Esophagus mucosa (tissue), 1 donor: ENCODE data around the gene PYGB. TPM values are rescaled to one million over a fixed set of nuclear protein-coding genes. Genes with fewer than 3 reads are reported as not detected.
"Not testable (repeated sequence)": the region's sequence is repeated elsewhere in the genome, so short reads cannot be mapped to it uniquely, and the experiment has no call there.

Experiments
- ATAC-seq: fragments of 200-7000 bp; cut with Tn5 transposase; one replicate; pipeline ENCODE4 v1.9.1; 2020
- total RNA-seq: library from RNA; stranded (reverse); gene quantifications from one replicate; pipeline ENCODE4 v1.2.4, GENCODE V29; 2023
- donor health status: DM: yes; HTN: yes; CAD: no.

Gene PYGB
- total RNA-seq, 1 donor from 2014 or later: 63.1 TPM

DNA sequence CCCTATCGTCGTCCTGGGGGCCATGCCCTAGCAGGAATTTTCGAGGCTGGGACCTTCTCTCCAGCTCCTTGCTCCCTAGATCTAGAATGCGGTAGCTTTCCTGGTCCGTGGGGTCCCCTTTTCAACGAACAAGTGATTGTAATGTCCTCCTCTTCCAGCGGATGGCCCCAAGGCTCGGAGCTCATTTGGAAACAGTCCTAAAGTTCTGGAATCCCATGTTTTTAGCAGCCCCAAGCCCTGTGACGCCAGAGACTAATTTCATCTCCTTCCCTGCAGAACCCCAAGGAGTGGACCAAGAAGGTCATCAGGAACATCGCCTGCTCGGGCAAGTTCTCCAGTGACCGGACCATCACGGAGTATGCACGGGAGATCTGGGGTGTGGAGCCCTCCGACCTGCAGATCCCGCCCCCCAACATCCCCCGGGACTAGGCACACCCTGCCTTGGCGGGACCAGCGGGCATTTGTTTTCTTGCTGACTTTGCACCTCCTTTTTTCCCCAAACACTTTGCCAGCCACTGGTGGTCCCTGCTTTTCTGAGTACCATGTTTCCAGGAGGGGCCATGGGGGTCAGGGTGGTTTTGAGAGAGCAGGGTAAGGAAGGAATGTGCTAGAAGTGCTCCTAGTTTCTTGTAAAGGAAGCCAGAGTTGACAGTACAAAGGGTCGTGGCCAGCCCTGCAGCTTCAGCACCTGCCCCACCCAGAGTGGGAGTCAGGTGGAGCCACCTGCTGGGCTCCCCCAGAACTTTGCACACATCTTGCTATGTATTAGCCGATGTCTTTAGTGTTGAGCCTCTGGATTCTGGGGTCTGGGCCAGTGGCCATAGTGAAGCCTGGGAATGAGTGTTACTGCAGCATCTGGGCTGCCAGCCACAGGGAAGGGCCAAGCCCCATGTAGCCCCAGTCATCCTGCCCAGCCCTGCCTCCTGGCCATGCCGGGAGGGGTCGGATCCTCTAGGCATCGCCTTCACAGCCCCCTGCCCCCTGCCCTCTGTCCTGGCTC lies 48.5 kb downstream of the PYGB start:
- ATAC-seq: peak; percentile 19

DNA sequence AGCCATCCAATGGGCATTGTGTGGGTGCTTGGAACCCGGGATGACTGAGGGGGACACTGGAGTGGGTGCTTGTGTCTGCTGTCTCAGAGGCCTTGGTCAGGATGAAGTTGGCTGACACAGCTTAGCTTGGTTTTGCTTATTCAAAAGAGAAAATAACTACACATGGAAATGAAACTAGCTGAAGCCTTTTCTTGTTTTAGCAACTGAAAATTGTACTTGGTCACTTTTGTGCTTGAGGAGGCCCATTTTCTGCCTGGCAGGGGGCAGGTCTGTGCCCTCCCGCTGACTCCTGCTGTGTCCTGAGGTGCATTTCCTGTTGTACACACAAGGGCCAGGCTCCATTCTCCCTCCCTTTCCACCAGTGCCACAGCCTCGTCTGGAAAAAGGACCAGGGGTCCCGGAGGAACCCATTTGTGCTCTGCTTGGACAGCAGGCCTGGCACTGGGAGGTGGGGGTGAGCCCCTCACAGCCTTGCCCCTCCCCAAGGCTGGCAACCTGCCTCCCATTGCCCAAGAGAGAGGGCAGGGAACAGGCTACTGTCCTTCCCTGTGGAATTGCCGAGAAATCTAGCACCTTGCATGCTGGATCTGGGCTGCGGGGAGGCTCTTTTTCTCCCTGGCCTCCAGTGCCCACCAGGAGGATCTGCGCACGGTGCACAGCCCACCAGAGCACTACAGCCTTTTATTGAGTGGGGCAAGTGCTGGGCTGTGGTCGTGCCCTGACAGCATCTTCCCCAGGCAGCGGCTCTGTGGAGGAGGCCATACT lies 49.4 kb downstream of the PYGB start:
- no peak for ATAC-seq

DNA sequence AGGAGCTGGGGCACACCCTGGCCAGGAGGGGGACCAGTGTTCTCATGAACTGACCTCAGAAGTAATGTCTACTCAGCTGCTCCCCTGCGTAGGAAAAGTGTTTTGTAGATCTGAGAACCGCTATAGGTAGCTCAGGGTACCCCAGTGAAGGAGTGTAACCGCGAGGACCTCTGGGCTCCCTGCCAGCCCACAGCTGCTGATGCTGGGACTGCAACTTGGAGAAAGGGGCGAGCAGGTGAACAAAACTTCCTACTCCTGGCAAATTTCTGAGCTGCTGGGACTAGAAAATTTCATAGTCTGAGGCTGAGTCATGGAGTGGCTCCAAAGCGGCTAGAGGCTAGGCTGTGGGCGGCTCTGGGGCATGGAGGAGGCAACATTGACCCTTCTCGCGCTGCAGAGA lies 51.9 kb downstream of the PYGB start:
- no peak for ATAC-seq

DNA sequence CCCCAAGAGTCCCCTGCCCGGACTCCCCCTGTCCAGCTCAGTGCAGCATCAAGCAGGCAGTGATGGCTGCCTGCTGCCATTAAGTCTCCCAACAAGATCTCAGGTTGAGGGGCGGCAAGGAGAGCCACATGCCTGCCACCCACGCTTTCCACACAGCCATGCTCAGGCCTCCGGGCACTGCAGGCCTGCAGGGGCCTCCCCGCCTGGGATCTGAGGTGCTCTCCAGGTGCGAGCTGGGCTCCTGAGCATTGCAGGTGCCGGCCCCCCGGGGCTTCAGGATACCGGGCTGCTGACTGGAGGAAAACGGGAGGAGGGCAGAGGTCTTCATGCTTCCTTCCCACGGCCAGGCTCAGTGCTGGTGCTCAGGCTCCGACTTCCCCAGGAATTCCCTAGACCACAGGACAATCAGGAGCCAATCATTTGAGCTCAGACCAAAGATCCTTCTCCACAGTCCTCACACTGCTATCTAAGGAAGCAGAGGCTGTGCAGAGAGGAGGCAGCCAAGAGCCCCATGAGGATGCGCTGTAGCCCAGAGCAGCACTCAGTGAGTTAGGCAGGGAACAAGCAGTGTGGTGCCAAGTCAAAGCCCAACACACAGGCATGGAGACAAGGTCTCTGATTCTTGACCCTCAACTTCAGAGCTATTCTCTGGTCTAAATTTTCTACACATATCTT lies 52.7 kb downstream of the PYGB start:
- no peak for ATAC-seq

DNA sequence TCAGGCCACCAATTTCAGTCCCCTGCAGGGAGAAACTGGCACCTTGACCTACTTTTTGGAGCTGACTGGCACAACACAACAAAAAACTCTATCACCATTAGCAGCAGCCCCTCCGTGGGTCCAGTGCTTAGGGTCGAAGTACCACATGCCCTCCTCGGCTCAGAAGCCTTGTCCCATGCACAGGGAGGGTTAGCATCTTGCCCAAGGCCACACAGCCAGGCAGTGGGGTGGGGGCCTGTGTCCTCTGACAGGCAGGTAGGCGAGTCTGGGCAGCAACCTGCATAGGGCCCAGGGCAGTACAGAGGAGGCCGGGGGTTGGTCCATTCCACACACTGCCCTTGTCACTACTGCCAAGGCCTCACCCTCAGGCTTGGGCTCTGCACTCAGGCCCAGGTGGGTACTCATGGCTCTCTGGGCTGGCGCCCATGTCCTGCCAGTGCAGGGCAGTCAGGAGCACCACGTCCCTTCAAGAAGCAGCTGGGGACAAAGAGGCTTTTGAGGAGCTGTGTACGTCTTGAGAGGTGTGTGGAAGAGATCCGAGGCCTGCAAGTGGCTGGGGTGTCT lies 53.6 kb downstream of the PYGB start:
- peak; percentile 48 for ATAC-seq

DNA sequence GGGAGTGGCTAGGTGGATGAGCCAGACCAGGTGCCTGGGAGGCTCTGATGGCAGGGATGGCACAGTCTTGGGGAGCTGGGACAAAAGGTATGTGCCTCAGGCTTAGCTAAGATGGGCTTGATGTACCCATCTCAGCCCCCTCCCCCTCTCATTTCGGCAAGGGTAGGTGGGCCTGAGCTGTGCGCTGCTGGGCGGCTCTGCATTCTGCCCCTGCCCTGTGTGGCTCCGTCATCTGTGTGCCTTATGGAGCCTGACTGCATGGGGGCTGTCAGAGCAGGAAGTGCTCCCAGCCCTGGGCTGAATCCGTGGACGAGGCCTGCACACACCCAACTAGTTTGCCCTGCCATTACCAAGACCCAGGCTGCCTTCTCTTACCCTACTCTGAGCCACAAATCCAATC lies 54.7 kb downstream of the PYGB start:
- ATAC-seq: no peak

DNA sequence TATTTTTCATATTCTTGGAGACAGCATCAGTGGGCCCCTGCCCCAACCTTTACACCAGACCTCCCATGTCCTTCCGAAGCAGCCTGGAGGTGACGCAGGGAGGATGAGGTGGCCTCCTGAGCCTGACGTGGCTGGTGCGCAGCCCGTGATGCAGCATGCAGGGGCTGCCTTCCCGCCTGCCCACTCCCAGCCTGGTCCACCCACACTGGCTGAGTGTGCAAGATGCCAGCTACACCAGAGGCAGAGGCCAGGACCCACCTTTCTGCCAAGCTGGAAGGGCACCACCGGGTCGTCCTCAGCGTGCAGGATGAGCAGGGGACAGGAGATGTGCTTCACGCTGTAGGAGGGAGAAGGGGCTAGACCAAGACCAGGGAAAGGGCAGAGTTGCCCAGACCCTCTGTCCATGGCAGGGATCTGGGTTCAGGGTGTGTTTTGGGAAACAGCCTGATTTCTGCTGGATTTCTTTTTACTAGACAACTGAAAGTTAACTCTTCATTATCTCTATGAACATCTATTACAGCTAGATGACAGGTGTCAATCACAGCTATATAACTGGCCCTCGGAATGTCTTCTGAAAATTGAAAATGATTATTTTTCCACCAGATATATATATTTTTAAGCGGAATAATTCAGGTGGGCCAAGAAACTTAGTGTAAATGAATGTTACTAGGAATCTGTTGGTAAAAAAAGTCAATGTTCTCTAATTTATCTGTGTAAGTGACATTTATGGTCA lies 55.6 kb downstream of the PYGB start:
- ATAC-seq: no peak

DNA sequence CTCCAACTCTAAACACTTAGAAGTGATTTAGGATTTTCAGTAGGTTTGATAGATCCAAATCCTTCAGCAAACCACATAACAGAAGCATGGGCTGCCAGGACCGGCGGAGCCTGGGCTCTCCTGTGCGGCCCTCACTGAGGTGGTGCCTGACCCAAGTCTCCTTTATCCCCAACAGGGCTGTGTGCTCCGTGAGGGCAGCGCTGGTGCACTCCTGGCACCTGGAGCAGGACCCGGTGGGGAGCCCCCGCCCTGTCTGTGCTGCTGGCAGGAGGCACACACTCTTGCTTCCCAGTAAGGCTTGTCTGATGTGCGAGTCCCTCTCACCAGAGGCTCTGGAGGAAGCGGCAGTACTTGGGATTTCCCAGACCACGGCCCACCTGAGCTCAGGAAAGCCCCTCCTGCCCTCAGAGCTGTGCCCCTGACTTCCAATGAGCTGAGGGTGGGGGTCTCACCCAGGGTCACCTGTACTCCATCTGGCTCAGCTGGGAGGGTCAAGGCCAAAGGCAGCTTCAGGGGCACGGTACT lies 56.2 kb downstream of the PYGB start:
- ATAC-seq: no peak

DNA sequence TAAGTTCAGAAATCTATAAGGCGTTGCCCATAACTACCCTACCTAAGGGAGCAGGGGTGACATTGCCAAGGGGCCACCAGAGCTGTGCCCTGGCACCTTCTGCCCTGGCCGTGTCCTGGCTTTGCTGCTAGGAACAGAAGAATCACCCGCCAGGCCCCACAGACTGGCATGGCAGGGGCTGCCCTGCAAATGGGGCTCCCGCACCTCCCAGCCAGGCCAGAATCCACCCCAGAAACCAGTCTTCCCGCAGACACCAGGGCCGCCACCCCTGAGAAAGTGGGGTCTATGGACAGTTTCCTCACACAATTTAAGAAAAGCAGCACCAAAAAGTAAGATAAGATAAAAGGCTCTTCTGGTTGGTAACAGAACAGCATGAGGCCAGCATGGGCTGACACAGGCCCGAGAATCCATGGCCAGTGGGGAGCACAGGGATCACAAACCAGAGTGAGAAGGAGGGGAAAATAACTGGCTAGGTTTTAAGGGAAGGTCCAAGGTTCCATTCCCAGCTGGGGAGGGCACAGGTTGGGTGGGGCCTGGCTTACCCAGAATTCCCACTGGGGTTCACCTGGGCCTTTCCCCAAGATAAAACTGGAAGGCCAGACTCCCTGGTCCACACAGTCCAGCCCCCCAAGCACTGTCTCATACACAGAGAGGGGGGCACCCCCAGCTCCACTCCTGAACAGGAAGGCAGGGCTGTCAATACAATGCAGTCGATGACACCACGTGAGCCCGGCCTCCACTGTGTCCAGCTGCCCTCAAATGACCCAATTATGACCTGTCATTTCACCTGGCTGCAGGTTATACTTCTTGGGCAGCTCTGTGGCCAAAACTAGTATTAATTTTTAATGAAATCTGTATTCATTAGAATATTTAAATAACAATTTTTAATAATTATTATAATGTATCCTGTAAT lies 59.4 kb downstream of the PYGB start:
- ATAC-seq: no peak

DNA sequence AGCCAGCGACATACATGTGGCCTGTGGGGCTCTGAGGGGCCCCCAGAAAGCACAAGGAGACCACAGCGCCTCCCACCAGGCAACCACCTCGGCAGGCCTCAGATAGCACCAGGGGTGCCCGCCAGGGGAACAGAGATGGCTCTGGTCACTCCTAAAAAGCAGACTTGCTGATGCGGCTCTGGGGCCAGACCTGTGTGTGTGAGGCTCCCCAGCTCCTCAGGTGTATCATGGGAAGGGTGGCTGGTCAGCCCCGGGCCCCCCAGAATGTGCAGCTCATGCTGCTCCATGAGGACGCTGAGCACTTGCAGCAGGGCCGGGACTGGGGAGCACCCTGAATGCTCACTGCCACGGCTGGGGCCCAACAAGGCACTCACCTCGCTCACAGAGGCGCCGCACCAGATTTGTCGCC lies 60.2 kb downstream of the PYGB start:
- no peak for ATAC-seq

DNA sequence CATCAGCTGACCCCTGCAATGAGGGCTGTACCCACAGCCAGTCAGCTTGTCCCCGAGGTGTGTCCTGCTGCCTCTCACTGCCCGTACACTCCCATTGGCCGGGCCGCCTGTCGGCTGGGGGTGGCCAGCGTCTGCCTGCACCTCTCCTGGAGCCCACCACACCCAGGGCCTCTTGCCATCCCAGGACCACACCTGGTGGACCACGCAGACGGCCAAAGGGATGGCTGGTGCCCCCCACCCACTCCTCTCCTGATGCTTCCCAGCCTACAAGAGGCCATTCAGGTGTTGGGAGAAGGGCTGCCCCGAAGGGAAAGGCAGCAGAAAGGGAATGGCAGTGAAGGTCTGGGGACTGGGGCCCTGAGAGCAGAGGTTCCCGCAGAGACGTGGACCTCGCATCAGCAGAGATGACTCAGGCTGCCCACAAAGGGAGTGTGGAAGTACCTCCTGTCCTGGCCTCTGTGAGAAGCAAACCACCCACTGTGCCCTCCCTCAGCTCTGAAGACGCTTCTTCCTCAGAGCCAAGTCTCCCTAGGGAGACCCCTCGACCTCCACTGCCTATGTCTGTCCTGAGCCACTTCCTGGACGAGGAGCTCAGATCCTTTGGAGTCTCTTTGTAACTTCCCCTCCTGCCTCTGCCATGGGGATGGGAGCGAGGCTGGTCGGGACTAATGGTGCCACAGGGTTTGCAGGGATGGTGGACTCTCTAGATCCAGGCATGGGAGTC lies 60.9 kb downstream of the PYGB start:
- ATAC-seq: no peak

DNA sequence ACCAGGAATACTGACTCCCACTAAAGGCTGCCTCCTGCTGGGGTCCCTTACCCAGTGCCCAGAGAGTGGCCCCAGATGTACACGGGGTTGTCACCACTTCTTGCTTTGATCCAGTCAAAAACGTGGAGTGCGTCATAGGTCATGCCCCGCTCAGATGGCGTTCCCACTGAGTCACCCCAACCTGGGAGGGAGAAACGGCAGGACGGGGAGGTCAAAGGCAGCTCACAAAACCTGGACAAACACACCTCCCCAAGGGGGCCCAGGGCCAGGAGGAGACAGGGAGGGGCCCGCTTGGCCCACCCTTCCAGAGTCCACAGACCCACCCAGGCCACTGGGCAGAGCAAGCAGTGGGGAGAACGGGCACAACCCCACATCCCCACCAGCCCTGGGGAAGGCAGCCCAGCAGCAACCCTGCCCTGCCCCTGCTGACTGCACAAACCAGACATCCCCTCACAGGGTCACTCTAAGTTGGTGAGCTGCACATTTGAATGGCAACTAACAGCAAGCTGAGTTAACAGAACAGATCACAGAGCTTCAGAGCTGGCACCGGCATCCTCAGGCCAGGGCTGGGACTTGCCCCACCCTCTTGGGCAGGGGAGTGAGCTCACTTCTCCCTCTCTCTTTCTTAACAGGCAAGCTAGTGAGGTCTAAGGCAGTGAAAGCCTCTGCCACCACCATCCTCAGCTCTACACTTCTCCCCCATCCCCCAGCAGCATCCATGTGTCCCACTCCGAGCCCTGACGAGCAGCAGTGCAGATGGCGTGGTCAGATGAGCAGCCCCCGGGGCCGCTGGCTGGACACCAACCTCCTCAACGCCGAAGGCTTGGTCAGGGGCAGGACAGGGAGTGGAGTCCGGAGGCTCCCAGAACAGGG lies 61.7 kb downstream of the PYGB start:
- peak; percentile 91 for ATAC-seq

DNA sequence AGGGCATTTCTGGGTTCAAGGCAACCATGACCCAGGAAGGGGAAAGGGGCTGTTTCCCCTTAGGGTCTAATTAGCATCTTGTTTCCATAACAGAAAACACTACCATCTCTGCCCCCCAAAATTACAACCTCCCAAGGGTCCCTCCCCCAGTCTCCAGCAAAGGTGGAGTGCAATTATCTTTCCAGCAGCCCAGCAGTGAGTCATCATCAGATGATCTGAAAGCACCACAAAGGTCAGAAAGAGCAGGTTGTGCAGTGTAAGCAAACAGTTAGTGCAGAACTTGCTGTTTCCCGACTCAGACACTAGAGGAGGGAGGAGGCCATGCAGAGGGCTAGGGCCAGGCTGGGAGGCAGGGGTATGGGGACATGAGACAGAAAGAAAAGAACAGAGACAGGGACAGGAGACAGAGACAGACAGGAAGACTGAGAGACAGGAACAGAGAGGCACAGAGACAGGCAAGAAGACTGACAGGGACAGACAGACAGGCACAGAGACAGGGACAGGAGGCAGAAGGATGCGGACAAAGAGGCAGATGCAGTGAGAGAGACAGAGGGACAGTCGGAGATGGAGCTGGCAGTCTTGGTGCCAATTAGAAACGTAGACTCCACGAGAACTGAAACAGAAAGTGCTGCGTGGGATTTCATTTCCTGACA lies 62.5 kb downstream of the PYGB start:
- peak; percentile 90 for ATAC-seq

DNA sequence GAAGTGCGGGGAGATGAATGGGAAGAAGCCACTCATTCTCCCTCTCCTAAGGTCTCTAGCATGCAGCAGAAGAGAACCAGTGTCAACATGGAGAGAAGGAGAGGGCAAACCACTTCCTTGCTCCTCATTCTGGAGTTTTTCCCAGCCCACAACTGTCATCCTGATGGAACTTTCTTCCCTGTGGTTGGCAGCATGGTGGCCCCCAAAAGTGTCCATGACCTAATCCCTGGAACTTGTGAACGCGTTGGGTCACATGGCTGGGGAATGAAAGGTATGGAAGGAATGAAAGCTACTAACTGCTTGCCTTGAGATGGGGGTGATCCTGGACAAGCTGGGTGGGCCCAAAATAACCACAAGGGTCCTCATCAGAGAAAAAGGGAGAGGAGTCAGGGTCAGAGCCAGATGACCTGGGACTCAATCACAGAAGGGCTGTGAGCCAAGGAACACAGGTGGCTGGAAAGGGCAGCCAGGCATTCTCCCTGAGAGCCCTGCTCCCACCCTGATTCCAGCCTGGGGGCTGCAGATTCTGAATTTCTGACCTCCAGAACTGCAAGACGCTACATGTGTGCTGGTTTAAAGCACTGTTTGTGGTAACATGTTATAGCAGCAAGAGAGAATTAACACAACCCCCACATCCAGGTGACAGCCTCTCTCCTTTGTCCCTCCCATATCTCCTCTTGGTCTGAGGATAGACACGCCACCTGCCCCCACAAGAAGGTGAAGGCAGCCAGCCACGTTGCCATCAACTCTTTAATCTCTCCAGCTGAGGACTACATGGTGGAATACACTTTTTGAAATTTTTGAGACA lies 63.2 kb downstream of the PYGB start:
- ATAC-seq: no peak

DNA sequence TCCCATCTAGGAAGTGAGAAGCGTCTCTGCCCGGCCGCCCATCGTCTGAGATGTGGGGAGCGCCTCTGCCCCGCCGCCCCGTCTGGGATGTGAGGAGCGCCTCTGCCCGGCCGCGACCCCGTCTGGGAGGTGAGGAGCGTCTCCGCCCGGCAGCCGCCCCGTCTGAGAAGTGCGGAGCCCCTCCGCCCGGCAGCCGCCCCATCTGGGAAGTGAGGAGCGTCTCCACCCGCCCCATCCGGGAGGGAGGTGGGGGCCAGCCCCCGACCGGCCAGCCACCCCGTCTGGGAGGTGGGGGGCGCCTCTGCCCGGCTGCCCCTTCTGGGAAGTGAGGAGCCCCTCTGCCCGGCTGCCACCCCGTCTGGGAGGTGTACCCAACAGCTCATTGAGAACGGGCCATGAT lies 64.8 kb downstream of the PYGB start:
- ATAC-seq: not testable (repeated sequence)

DNA sequence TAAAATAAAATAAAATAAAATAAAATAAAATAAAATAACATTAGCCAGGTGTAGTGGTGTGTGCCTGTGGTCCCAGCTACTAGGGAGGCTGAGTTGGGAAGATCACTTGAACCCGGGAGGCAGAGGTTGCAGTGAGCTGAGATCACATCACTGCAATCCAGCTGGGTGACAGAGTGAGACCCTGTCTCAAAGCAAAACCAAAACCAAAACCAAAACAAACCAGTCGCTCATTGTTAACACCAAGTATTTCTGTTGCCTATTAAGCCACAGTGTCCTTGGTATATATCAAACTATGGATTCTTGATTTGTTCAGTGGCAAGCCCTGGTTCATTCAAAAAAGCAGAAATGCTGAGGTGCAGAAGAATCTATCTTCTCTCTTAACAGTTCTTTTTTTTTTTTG lies 65.7 kb downstream of the PYGB start:
- ATAC-seq: no peak
